IPS DF 4.7 (cell line): ENCODE data around the gene NPPB.

Experiments
- DNase-seq: peaks from one replicate; pipeline ENCODE4 v3.0.0-alpha.2; 2013; ENCODE audit warnings: low spot score; ENCODE audit errors: extremely low read depth

The NPPB gene

GRCh38 chr1:11858158-11858557, 587 bp downstream of the NPPB start:
- DNase-seq: no peak

GRCh38 chr1:11857164-11857851, 1.4 kb downstream of the NPPB start:
- no peak for DNase-seq

- DNase-seq: no peak
Observed at GRCh38 chr1:11856698-11857097, 2.0 kb downstream of the NPPB start.

GRCh38 chr1:11855430-11855829, 3.3 kb downstream of the NPPB start:
- no peak for DNase-seq

GRCh38 chr1:11854519-11854918, 4.2 kb downstream of the NPPB start:
- no peak for DNase-seq

GRCh38 chr1:11851180-11851579, 7.6 kb downstream of the NPPB start:
- DNase-seq: no peak

GRCh38 chr1:11850156-11850555, 8.6 kb downstream of the NPPB start:
- no peak for DNase-seq

GRCh38 chr1:11848373-11848700, 10.4 kb downstream of the NPPB start:
- DNase-seq: no peak

GRCh38 chr1:11847667-11848372, 10.9 kb downstream of the NPPB start, which contains the start of gene NPPA:
Gene NPPA (minus strand): TSS chr1:11847783. CDS start chr1:11847684, 99 bp downstream.
- no peak for DNase-seq

GRCh38 chr1:11845641-11846335, 13.0 kb downstream of the NPPB start:
- no peak for DNase-seq

GRCh38 chr1:11842154-11843041, 16.3 kb downstream of the NPPB start:
- no peak for DNase-seq

- no peak for DNase-seq
Observed at GRCh38 chr1:11841245-11842153, 17.2 kb downstream of the NPPB start.

- no peak for DNase-seq
Observed at GRCh38 chr1:11839727-11840705, 18.7 kb downstream of the NPPB start.

GRCh38 chr1:11838349-11839272, 20.1 kb downstream of the NPPB start:
- no peak for DNase-seq

GRCh38 chr1:11837767-11838348, 20.9 kb downstream of the NPPB start:
- no peak for DNase-seq

- no peak for DNase-seq
Observed at GRCh38 chr1:11836955-11837766, 21.6 kb downstream of the NPPB start.
